ENCODE measurements around the gene ITGB6. TPM values are rescaled to one million over a fixed set of nuclear protein-coding genes. Genes with fewer than 3 reads are reported as not detected.

The ITGB6 gene
- total RNA-seq, 1 donor from 2014 or later: not detected

- H3K9me3 ChIP-seq: no peaks in the 10 kb centered on the region
- TF ChIP-seq, protein P1, sequence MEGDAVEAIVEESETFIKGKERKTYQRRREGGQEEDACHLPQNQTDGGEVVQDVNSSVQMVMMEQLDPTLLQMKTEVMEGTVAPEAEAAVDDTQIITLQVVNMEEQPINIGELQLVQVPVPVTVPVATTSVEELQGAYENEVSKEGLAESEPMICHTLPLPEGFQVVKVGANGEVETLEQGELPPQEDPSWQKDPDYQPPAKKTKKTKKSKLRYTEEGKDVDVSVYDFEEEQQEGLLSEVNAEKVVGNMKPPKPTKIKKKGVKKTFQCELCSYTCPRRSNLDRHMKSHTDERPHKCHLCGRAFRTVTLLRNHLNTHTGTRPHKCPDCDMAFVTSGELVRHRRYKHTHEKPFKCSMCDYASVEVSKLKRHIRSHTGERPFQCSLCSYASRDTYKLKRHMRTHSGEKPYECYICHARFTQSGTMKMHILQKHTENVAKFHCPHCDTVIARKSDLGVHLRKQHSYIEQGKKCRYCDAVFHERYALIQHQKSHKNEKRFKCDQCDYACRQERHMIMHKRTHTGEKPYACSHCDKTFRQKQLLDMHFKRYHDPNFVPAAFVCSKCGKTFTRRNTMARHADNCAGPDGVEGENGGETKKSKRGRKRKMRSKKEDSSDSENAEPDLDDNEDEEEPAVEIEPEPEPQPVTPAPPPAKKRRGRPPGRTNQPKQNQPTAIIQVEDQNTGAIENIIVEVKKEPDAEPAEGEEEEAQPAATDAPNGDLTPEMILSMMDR (IDR thresholded peaks at IDR 0.05): no peak
- intact Hi-C loops (cut with DNase I): no loop called here
- H3K4me1 ChIP-seq: peaks cover 0 to 22% of the 10 kb centered on the region in 2 donors
- no peak overlapping the region for H3K27ac ChIP-seq
- no peaks in the 10 kb centered on the region for H3K27me3 ChIP-seq
- no peak overlapping the region for H3K4me3 ChIP-seq
- no peak for DNase-seq (ENCODE audit: low spot score in 2 of 2)
- no peaks in the 10 kb centered on the region for H3K36me3 ChIP-seq
Observed at GRCh38 chr2:160060297-160060696, 139.8 kb downstream of the ITGB6 start.

GRCh38 chr2:160057356-160057755, 142.7 kb downstream of the ITGB6 start:
- H3K27ac ChIP-seq: no peak overlapping the region
- intact Hi-C loops (cut with DNase I): no loop called here
- no peaks in the 10 kb centered on the region for H3K27me3 ChIP-seq
- DNase-seq (ENCODE audit: low spot score in 2 of 2): no peak
- H3K4me1 ChIP-seq: peaks cover 0 to 10% of the 10 kb centered on the region in 2 donors
- TF ChIP-seq, protein P1 (IDR thresholded peaks at IDR 0.05): no peak
- H3K4me3 ChIP-seq: no peak overlapping the region
- no peaks in the 10 kb centered on the region for H3K9me3 ChIP-seq
- no peaks in the 10 kb centered on the region for H3K36me3 ChIP-seq

GRCh38 chr2:160055726-160056108, 144.4 kb downstream of the ITGB6 start:
- no peak overlapping the region for H3K4me3 ChIP-seq
- TF ChIP-seq, protein P1 (IDR thresholded peaks at IDR 0.05): no peak
- H3K27me3 ChIP-seq: no peaks in the 10 kb centered on the region
- DNase-seq (ENCODE audit: low spot score in 2 of 2): no peak
- H3K36me3 ChIP-seq: no peaks in the 10 kb centered on the region
- peaks cover 0 to 10% of the 10 kb centered on the region in 2 donors for H3K4me1 ChIP-seq
- no peaks in the 10 kb centered on the region for H3K9me3 ChIP-seq
- H3K27ac ChIP-seq: peak overlapping the region in 1 of 2 donors; percentile 19
- intact Hi-C loops (cut with DNase I): no loop called here

GRCh38 chr2:160054984-160055725, 144.9 kb downstream of the ITGB6 start:
- no peak for DNase-seq (ENCODE audit: low spot score in 2 of 2)
- intact Hi-C loops (cut with DNase I): no loop called here
- H3K27me3 ChIP-seq: no peaks in the 10 kb centered on the region
- H3K27ac ChIP-seq: peak overlapping the region in 1 of 2 donors; percentile 13
- no peak overlapping the region for H3K4me3 ChIP-seq
- H3K36me3 ChIP-seq: no peaks in the 10 kb centered on the region
- TF ChIP-seq, protein P1 (IDR thresholded peaks at IDR 0.05): no peak
- no peaks in the 10 kb centered on the region for H3K9me3 ChIP-seq
- peaks cover 0 to 10% of the 10 kb centered on the region in 2 donors for H3K4me1 ChIP-seq

- TF ChIP-seq, protein P1 (IDR thresholded peaks at IDR 0.05): no peak
- Histone ChIP-seq H3K27ac (no peak overlapping the region), H3K4me1 (peaks cover 0 to 10% of the 10 kb centered on the region in 2 donors), H3K36me3 (no peaks in the 10 kb centered on the region), H3K4me3 (no peak overlapping the region), H3K27me3 (no peaks in the 10 kb centered on the region), H3K9me3 (no peaks in the 10 kb centered on the region)
- DNase-seq (ENCODE audit: low spot score in 2 of 2): no peak
- intact Hi-C loops (cut with DNase I): no loop called here
Observed at GRCh38 chr2:160053946-160054345, 146.1 kb downstream of the ITGB6 start.
